ENCODE results near the gene VAV2.

Gene VAV2, protein sequence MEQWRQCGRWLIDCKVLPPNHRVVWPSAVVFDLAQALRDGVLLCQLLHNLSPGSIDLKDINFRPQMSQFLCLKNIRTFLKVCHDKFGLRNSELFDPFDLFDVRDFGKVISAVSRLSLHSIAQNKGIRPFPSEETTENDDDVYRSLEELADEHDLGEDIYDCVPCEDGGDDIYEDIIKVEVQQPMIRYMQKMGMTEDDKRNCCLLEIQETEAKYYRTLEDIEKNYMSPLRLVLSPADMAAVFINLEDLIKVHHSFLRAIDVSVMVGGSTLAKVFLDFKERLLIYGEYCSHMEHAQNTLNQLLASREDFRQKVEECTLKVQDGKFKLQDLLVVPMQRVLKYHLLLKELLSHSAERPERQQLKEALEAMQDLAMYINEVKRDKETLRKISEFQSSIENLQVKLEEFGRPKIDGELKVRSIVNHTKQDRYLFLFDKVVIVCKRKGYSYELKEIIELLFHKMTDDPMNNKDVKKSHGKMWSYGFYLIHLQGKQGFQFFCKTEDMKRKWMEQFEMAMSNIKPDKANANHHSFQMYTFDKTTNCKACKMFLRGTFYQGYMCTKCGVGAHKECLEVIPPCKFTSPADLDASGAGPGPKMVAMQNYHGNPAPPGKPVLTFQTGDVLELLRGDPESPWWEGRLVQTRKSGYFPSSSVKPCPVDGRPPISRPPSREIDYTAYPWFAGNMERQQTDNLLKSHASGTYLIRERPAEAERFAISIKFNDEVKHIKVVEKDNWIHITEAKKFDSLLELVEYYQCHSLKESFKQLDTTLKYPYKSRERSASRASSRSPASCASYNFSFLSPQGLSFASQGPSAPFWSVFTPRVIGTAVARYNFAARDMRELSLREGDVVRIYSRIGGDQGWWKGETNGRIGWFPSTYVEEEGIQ

DNA sequence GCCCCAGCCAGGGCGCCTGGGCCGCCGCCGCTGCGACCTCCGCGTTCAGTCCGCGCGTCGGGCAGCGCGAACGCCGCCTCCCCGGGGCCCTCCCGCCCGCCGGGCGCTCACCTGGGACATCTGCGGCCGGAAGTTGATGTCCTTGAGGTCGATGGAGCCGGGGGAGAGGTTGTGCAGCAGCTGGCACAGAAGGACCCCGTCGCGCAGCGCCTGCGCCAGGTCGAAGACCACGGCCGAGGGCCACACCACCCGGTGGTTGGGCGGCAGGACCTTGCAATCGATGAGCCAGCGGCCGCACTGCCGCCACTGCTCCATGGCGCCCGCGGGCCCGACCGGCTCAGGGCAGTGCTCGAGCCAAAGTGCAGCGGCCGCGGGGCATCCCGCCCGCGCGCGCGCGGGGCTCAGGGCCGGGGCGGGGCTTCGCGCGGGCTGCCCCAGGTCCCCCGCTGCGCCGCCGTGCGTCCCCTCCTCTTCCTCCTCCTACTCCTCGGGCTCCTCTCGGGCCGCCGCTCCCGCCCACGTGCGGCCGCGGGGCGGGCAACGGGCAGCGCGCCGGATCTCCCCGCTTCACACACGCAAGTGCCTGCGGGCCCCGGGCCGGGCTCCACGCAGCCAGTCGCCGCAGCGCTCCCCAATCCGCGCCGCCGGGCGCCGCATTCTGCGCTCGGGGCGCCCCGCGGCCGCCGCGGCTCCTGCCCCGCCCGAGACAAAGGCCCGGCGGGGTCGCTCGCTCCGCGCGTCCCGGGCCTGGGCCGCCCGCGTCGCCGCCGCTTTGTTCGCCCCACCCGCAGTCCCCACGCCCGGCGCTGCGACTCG lies at the start of gene VAV2:
TSS of gene VAV2 (minus strand) at position 361 of the 816 bp plus-strand sequence. CDS start at position 315, 46 bp downstream.
- DNase-seq = no peak

DNA sequence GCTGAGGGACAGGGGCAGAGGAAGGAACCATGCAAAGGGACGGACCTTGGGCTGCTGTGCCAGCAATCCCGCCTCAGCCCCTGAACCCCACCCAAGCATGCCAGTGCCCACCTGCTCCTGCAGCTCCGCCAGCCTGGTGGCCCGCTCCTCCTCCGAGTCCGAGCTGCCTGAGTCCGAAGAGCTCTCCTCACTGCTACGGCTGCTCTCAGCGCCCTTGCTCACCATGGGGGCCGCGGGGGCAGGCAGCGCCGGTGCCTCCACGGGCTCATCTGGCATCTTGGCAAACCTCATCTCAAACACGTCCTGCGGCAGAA lies 49.5 kb upstream of the VAV2 start:
- DNase-seq = no peak

DNA sequence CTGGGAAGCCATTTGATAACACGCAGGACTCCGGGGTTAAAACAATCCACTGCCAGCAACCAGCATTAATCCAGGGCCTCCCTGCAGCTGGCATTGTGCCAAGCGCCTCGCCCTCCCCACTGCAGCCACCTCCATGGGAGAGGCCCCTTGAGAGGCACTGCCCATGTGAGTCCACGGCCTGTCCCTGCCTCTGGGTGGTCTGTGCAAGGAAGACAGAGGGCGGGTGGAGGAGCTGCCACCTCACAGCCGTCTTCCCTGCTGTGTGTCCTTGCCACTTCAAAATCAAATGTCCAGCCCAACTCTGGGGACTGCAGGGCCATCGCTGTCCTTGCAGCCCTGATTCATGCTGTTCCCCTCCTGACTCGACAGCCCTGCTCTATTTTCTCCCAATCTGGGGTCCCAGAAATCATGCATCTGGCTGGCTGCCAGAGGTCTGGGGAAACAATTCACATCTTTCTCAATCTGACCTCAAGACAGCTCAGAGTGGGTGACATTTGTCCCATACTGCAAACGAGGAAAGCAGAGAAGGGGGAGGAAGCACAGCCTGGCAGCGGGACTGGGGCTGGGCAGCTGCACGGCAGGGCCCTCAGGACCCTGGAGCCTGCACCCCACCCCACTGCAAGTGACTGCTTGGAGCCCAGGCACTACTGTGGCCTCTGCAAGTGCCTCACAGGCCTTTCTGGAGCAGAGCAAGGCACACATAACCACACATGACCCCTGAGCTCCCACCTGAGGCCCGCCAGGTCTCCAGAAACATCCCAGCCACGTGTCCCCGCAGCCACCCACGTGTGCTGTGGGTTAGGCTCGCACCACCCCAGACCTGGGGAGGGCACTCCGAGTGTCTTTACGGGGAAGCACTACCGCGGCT lies 48.9 kb upstream of the VAV2 start:
- DNase-seq = no peak

DNA sequence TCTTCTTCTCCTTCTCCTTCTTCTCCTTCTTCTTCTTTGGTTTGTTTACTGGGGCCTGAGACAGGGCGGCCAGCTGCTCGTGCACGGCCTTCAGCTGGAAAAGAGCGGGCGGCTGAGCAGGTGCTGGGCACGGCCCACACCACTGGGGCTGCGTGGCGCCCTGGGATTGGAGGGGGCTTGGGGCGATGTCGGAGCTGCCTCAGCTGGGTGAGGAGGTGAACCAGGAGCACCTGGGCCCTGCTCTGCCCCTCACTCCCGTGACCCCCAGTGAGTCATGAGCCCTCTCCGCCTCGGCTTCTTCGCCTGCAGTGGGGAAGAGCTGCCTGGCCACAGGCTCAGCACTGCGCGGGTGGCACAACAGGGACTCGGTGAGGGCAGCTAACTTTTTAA lies 48.0 kb upstream of the VAV2 start:
- no peak for DNase-seq

DNA sequence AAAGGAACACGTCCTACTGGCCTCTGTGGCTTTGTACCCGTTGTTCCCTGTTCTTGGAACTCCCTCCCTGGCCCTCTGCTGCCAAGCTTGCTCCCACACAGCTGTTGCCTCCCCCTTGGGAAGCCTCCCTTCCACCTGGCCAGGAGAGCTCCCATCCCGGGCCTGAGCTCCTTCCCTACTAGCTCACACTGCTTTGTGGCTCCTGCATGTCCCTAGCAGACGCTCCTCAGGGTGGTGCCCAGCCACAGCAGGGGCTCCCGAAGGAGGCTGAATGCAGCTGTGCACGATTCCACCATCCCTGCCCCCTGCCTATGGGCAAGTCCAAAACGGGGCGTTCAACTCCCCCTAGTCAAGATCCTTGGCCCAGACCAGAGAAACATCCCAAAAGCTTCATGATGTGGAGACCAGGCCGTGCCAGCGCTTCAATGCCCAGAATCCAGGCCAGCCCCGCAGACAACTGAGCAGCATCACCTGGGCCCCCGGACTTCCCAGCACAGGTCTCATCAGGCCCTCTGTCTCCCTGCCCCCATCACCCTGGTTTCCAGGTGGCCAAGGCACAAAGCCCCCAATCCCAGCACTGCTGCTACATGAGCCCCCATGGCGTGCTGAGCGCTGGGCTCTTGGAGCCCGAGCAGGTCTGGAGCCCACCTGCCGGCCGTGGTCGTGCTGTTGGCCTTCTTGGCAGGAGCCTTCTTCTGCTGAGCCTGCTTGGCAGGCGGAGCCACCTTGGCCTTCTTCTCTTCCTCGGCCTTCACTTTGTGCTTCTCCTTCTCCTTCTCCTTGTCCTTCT lies 47.5 kb upstream of the VAV2 start:
- no peak for DNase-seq

DNA sequence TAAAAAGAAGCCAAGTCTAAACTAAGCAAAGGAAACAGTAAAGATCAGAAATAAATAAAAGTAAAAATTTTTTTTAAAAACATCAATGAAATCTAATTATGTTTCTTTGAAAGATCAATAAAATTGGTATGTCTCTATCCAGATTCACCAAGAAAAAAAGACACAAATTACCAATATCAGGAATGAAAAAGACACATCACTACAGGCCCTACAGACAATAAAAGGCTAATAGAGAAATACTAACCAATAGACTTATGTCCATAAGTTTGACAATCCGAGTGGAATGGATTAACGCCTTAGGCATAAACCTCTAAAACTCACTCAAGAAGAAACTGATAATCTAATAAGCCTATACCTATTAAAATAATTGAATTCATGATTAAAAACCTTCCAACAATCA lies 45.5 kb upstream of the VAV2 start:
- no peak for DNase-seq

DNA sequence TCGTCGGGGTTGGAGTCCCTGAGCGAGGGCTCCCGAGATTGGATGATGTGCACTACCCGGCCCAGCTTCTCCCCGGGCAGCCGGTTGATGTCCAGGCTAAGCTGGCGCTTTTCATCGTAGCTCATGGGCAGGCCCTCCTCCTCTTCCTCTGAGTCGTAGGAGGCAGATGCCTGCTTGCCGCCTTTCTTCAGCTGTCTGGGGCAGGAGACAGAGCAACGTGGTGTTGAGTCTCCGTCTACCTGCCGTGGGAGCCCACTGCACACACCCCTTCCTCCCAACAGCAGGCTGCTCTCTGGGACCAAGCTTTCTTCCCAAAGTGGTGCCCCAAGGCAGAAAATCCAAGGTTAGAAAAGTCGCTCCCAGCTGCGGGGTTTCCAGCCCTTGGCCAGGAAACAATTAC lies 44.0 kb upstream of the VAV2 start:
- no peak for DNase-seq

DNA sequence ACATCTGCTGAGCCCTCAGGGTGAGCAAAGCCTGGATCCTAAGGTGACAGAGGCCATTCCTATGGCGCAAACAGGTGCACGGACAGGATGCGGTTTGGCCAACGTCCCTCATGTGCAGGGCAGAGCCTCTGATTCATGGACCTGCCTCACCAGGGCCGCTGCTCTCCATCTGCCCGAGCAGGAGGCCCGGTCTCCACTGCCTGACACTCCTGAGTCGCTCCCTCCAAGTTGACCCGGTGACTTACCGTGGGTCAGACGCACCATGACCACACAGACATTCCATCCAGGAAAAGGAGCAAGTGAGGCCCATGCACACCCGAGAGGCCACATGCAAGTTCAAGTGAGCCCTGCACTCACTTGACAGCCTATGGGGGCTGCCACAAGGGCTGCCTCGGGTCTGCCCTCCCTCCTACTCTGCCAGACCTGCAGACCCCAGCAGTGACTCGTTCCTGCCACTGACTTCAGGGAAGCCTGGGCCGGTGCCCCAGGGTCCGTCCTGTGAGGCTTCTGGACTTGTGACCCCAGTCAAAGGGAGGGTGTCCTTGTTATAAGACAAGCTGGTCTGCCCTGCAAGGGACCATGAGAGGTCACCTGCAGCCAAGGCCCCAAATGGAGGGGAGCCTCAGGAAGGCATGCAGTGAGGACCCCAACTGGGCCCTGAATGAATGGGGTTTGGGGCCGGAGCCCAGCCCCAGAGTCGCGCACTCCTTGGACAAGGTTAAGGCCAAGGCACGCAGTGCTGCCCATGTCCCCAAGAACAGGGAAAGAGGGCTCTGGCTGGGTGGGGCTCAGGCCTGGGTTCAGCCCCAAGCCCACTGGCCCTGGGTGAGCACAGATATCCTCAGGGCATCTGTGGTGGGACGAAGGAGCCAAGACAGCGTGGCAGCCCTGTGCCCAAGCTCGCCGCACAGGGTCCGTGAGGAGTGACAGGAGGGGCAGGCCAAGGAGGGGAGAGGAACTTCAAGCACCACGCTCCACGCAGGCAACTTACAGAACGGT lies 43.2 kb upstream of the VAV2 start:
- DNase-seq = no peak

DNA sequence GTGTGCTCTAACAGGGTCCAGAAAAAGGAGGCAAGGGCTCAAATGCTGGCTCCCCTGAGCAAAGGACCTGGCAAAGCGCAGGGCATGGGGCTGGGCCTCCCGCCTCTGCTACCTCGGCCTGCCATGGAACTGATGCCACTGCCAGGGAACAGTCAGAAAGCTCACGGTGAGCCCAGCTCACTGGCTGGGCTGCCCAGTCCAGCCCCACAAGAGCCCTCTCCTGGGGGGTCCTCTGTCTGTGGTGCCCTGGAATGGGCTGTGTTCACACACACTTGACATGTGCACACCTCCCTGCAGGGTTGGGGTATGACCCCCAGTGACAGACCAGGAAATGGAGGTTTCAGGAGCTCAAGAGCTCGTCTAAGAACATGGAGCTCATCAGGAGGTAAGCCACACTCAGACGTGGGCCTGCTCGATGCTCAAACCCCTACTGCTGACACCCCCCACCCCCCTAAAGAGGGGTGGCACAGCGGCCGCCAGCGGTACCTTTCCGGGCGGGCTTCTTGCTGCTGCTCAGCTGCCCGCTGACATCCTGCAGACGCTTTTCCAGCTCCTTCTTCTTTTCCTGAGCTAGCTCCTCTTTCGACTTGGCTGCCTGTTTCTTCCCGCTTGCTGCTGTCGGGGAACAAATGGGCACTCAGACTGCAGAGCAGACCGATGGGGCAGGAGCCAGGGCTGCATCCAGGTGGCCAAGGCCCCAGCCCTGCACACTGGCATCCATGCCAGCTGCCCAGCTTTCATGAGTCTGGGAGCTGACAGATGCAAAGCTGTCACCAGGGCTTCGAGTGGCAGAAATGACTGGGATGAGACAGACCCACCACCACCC lies 42.3 kb upstream of the VAV2 start:
- DNase-seq = no peak

DNA sequence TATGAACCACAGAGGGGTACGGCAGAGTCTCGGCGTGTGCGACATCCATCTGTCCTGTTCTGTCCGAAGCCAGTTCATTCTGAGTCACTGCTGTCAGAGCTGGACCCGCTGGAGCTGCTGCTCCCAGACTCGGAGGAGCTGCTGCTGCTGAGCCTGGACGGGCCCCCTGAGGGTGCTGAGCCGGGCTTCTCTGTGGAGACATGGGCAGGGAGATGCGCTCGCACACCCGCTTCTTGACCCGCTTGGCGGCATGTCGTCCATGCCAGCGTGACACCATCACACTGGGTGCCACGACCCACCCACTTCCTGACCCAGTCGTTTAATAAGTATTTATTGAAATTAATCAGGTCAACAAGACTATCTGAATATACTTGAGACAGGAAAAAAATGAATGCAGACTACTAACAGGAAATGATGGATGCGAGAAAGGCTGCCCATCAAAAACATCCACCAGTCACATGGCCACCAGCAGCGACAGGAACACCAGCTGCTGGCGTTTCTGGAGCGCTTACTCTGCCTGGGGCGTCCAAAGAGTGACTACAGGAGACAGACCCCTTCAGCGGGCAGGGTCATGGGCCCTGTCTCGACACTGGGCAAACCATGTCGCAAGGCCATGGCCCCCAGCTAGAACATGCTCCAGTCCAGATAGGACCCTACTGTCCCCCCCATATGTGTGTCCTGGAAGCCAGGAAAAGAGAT lies 41.5 kb upstream of the VAV2 start:
- DNase-seq = no peak

DNA sequence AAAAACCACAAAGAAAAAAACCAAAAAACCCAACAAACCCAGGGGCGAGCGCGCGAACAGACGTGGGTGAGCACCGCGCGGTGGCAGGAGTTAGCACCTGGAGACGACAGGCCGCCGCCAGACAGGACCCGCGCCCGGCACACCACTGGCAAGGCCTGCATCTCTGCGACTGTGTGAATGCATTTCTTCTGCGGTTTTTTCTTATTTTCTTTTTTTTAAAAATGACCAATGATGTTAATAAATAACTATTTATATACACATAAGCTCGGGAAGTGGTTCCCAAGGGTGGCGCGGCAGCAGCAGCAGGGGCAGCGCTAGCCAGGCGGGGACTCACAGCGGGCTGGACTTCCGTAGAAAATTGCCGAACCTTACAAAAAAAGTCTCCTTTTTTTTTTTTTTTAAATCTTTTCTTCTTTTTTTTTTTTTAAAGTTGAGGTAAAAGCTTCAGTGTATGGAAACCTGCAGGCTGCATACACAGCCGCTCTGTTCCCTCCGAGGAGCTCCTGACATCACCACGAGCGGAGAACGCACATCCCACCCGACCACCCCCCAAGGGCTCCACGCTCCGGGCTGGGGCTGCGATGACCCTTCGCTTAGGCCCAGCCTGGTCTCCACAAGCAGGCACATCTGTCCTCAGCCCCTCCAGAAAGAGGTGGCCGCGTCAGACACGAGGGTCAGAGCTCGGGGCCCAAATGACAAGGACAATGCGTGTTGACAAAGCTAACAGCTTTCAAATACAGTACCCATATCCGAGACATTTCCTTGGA lies 40.5 kb upstream of the VAV2 start:
- no peak for DNase-seq

DNA sequence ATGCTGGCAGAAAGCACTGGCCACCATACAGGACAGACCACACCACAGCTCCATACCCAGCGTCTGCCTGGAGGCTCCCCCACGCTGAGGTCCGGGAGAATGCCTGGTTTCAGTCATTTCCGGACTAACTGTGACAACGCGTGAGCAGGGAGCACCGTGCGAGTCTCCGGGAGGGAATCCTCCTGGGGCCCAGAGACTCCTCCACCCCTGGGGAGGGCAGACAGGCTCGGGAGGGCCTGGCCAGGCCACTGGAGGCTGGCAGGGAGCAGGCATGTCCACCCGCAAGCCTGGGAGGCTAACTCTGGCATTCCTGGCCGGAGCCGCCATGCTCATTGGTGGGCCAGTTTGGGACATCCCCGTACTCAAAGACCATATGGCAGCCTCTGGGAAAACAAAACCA lies 39.7 kb upstream of the VAV2 start:
- DNase-seq = no peak

DNA sequence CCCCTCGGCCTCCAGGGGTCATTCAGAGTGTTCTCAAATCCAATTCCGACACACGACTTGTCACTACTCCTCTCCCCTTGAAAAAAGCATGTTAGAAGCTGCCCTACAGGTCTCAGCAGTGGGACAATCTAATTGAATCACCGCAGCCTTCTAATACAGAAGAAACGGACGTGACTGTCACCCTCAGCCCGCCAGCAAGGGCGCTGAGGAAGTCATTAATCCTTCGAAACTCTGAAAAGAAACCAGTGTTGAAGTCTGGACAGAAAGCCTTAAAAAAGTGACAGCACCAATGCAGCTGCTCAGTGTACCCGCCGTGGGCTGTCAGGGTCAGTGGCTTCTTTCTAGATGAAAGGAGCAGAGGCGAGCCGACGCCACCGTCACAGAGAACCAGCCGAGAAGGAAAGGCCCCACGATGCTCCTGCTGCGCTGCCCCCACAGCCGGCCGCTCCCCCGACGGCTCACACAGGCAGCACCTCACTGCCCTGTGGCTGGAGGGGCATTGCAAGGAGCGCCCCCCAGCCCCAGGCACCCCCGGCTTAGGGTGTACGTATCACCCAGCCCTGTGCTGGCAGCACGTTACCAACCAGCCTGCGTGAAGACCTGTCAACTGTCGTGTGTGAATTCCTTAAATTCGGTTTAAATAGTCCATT lies 38.8 kb upstream of the VAV2 start:
- no peak for DNase-seq

DNA sequence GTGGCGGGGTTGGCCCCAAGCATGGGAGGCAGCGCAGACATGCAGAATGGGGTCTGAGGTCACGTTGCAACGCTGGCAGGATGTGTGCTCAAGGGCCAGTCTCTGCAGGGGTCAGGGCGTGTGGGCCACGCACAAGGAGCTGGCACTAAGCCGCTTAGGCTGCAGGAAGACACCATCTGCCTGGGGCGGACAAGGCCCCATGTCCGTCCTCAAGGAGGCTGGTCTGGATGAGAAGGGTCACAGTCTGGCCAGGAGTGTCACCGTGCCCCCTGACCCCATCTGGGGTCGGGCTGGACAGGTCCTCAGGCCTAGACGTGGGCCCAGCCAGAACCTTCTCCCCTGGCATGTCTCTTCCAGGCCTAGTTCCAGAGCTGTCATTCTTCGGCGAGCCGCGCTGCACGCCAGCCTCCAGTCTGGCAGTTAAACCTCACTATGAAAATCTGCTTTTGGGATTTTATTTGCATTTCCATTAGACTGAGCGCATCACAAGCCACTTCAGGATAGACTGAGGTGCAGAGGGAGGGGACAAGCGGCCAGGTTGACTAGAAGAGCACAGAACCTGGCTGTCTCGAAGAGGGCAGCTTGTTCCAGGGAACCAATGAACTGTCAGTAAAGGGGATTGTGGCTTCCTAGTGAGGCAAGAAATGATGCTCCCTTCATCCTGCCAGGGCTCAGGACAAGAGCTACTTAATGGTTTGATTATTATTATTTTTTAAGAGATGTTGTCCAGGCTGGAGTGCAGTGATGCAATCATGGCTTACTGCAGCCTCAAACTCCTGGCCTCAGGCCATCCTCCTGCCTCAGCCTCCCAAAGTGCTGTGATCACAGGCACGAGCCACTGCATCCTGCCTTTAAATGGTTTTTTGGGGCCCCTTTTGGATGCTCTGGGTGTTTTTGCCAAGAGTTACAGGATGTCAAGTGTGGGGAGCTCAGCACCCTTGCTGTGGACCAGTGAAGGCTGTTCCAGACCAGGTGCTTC lies 37.4 kb upstream of the VAV2 start:
- DNase-seq = no peak

DNA sequence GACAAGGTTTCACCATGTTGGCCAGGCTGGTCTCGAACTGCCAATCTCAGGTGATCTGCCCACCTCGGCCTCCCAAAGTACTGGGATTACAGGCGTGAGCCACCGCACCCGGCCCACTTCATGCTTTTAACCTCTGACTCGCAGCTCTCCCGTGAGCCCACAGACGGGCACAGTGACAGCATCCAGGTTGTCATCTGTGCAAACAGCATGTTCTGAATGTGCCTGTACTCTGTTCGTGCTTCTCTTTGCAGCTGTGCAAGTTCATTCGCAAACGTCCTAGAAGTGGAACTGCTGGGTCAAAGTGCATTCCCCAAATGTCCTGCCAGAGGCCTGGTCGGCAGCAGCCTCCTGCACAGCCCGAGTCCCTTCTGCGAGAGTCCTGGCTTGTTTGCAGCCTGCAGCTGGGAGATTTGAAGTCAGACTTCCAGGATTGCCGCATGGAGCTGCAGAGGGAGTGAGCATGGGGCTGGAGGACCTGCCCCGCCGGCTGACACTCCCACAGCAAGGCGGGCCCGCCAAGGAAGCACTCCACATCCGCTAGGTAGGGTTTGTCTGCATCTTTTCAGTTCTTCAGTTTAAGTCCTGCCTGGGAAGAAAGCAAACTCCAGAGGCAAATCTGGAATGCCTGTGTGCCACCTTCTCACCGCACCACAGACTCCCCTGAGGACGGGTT lies 36.6 kb upstream of the VAV2 start:
- DNase-seq = no peak

DNA sequence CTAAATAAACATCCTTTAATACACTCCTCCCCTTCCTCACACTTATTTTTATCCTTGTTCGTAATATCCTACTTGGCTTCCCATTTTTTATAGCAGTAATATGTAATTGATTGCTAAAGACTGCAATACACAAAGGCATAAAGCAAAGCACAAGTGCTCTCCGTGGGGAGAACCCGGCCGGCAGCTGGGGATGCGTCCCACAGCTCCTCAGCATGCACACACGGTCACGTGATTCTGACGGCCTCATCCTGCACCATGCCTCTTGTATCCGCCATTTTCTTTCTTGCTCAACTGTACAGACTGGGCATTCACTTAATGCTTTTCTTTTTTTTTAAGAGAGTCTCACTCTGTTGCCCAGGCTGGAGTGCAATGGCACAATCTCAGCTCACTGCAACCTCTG lies 36.0 kb upstream of the VAV2 start:
- DNase-seq = no peak
